GM18907 (cell line): ENCODE data around the gene CARD14.
"Not testable (repeated sequence)": the region's sequence is repeated elsewhere in the genome, so short reads cannot be mapped to it uniquely, and the experiment has no call there.

Experiments used
- ATAC-seq: cut with Tn5 transposase; IDR thresholded peaks from one replicate; pipeline ENCODE4 v1.9.1; 2021; ENCODE audit warnings: mild to moderate bottlenecking, moderate library complexity; ENCODE audit not compliant: unreplicated experiment

Gene CARD14

DNA sequence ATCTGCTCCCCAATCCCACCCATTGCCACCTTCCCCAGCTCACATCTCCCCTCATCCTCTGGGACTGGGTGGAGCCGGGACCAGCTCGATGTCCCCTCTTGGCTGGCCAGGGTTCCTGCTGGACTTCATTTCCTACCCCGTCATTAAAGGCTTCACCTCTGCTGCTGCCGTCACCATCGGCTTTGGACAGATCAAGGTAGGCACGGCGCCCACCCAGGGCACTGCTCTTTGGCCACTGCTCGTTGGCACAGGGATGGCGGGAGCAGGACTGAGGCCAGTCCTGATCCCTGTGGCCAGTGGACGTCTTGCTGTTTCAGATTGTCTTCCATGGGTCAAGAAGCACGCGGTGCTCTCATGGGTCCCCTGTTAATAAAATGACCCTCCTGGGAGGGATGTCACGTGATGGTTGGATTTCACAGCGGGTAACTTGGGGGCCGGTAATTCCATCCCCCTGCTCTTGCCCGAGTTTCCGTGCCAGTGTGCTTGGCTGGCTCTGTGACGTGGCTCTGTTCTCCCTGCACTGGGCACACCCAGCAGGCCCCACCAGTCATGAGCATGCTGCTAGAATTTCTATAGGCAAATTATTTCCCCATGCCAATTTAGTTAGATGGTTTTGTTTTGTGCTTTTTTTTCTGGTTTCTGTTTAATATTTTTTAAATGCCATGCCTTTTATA lies 53.4 kb downstream of the CARD14 start:
- no peak for ATAC-seq

DNA sequence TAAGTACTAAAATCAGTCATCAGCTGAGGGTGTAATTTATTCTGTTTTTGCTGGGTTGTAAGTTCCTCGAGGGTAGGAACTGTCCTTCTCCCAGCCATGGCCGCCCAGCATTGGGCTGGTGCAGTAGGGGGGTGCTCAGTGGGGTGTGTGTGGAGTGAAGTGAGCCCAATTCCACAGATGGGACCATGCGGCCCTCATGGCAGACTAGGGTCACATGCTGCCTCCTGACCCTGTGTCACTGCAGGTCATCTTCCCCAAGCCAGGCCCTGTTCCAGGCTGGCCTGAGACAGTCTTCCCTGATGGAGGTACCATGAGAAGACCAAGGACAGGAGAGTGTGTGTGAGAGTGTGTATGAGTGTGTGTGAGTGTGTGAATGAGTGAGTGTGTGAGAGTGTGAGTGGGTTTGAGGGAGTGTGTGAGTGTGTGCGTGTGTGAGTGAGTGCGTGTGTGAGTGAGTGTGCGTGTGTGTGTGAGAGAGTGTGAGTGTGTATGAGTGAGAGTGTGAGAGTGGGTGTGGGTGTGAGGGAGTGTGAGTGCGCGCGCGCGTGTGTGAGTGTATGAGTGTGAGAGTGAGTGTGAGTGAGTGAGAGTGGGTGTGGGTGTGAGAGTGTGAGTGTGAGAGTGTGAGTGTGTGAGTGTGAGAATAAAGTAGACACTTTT lies 54.1 kb downstream of the CARD14 start:
- no peak for ATAC-seq

DNA sequence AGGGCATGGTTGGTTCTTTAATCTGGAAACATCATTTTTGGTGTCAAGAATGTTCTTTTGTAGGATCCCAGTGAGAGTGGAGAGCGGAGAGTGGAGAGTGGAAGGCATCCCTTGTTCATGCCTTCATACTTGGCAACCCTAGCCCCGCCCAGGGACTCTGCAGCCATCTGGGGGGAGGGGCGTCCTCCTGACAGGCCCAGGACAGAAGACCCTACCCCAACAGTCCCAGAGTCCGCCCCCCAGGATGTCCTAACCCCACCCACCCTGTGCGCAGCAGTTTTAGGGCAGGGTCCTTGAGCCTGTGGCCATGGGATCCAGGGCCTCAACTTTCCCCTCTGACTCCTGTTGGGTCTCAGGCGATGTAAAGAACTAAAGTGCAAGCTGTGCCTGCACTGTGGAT lies 54.9 kb downstream of the CARD14 start:
- ATAC-seq, result no peak

DNA sequence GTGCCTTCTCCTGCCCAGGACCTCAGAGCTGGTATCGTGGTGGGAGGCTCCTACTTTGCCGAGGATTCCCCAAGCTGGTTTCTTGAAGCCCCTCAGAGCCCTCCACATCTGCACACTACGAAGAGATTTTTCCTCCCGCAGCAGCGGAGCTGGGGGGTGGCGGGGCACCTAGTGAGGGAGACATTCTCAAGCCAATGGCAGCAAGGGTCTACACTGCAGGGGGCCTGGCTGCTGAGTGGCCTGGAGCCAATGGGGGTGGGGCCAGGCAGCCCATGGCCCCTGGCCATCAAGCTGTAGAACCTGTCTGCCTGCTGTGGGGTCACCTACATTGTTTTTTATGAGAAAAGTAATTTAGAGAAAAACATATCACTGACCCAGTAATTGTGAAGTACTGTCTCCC lies 55.4 kb downstream of the CARD14 start:
- no peak for ATAC-seq

- no peak for ATAC-seq
These were observed 57.3 kb downstream of the CARD14 start for GRCh38 chr17:80227156-80227555.

DNA sequence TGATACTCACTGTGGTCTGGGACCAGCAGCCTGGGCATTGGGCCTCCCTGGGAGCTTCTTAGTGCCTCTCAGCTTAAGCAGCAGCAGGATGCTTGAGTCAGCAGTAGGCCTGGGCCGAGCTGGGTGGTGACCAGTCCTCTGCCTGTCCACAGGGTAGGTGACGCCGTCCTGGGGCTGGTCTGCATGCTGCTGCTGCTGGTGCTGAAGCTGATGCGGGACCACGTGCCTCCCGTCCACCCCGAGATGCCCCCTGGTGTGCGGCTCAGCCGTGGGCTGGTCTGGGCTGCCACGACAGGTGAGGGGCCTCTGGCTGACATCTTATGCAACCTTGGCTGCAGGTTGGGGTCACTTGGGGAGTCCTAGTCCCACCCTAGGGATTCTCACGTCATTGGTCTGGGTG lies 57.8 kb downstream of the CARD14 start:
- no peak for ATAC-seq

DNA sequence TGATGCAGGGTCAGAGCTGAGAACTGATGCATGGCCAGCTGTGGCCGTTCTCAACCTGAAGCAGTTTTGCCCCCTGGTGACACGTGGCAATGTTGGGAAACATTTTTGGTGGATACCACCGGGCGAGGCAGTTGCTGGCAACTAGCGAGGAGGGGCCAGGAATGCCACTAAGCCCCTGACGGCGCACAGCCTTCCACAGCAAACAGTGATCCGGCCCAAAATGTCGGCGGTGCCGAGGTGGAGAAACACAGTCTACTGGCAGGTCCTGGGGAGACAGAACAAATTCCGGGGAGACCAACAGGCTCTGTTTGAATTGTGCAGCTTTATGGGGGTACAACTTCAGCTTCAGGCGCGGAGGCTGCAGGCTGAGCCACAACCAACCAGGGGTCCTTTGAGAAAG lies 58.6 kb downstream of the CARD14 start:
- ATAC-seq, result no peak

GRCh38 chr17:80229011-80229410 lies 59.2 kb downstream of the CARD14 start:
- ATAC-seq, result no peak

- ATAC-seq, result no peak
These were observed 62.6 kb downstream of the CARD14 start for GRCh38 chr17:80232438-80232837.

- no peak for ATAC-seq
These were observed 63.4 kb downstream of the CARD14 start for GRCh38 chr17:80233202-80233601.

DNA sequence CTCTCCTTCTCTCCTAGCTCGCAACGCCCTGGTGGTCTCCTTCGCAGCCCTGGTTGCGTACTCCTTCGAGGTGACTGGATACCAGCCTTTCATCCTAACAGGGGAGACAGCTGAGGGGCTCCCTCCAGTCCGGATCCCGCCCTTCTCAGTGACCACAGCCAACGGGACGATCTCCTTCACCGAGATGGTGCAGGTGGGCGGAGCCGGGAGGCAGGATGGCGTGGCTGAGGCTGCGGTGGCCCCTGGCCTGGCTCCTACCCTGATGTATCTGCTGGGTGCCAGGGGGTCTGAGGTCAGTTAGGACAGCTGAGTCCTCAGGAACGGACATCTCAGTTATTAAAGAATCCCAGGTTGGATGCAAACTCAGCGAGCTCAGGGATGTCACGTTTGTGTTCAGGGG lies 67.1 kb downstream of the CARD14 start:
- no peak for ATAC-seq

DNA sequence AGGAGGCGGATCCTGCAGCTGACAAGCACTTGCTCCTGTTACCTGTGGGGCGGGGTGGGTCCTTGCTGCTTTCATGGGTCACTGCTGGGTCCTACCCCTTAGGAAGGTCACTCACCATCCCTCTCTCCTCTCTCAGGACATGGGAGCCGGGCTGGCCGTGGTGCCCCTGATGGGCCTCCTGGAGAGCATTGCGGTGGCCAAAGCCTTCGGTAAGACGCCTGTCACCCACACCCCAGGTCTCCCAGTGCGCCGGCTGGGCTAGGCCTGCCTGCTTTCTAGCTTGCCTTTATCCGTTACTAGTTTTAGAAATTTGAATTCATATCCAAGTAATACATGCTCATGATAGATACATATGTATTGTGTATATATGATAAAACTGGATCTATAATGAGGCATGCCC lies 67.6 kb downstream of the CARD14 start:
- no peak for ATAC-seq

GRCh38 chr17:80242505-80242904 lies 72.7 kb downstream of the CARD14 start:
- no peak for ATAC-seq

- ATAC-seq, result no peak
These were observed 74.0 kb downstream of the CARD14 start for GRCh38 chr17:80243526-80244433.

- not testable (repeated sequence) for ATAC-seq
These were observed 74.6 kb downstream of the CARD14 start for GRCh38 chr17:80244448-80244847.

GRCh38 chr17:80244871-80245509 lies 75.2 kb downstream of the CARD14 start:
- no peak for ATAC-seq

DNA sequence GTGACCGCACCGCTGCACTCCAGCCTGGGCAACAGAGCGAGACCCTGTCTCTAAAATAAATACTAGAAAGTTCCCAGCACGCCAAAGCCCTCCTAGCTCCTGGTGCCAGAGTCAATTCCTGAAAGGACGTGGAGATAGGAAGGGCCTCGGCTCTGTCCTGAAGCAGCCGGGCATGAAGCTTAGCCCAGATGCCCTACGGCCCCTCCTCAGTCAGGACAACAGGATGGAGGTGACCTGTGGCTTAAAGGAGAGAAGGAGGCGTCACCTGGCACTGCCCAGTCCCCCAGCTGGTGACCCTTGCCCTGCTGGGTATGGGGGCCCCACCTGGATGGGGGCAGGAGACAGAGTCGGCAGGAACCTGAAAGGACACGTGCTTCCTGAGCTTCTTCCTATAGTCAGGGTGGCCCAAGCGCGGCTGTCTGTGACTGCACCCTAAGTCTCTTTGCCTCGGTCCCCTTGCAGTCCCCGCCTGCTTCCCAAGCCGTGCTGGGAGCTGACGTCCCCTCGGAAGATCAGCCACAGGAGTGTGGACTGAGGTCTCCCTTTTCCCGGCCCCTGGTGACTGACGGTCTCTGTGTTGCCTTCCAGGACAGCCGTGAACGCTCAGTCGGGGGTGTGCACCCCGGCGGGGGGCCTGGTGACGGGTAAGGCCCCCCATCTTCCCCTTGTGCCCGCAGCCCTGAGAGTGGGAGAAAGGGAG lies 75.9 kb downstream of the CARD14 start:
- no peak for ATAC-seq

- ATAC-seq, result no peak
These were observed 76.4 kb downstream of the CARD14 start for GRCh38 chr17:80246266-80246681.

GRCh38 chr17:80246726-80247125 lies 76.9 kb downstream of the CARD14 start:
- no peak for ATAC-seq

DNA sequence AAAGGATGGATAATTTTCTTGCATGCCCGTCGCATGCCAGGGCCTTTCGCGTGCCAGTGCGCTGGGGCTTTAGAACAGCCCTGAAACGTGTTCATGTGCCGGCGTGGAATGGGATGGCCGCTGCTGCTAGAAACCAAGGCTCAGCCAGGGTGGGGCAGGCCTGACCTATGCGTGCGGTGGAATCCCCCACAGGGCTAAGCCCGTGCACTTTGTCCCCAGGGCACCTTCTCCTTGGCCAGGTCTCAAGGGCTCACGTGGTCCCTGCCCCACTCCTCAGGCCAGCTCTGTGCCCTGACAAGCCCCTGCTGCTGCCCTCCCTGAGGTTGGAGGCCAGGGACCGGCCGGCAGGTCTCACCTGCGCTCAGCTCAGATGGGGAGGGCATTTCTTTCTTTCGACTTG lies 77.7 kb downstream of the CARD14 start:
- no peak for ATAC-seq
